Activated naive CD8-positive, alpha-beta T cell treated with anti-CD3 and anti-CD28 coated beads, Interleukin-2, amount 10 ng/mL, durations not matched to agents 7 days and 5 days (primary cell): Measurements from ENCODE around the gene PDLIM5. TPM values are rescaled to one million over a fixed set of nuclear protein-coding genes. Genes with fewer than 3 reads are reported as not detected.

Source experiments
- ATAC-seq: fragments of 150-1000 bp; cut with Tn5 transposase; one replicate; pipeline ENCODE4 v1.10.0; 2021; ENCODE audit warnings: low read depth, moderate library complexity
- POLR2A ChIA-PET: fragments of 350-600 bp; sonication (Branson Sonifier 250); formaldehyde crosslinking; loops from one replicate; lab custom pipeline; 2021; ENCODE audit warnings: antibody characterized with exemption; lab: Charles Lee
- DNase-seq: peaks from one replicate; pipeline ENCODE4 v3.0.0; 2021
- H3K27ac Mint-ChIP-seq: one replicate; pipeline ENCODE4 v1.8.0; 2022; ENCODE audit warnings: mild to moderate bottlenecking, mixed read lengths
- H3K27me3 Mint-ChIP-seq: one replicate; pipeline ENCODE4 v1.8.0; 2022; ENCODE audit warnings: mild to moderate bottlenecking, moderate library complexity, mixed read lengths
- H3K36me3 Mint-ChIP-seq: one replicate; pipeline ENCODE4 v1.8.0; 2021; ENCODE audit warnings: mild to moderate bottlenecking, mixed read lengths
- H3K4me1 Mint-ChIP-seq: one replicate; pipeline ENCODE4 v1.8.0; 2021; ENCODE audit warnings: mixed read lengths
- H3K4me3 Mint-ChIP-seq: one replicate; pipeline ENCODE4 v1.8.0; 2022; ENCODE audit warnings: mild to moderate bottlenecking, moderate library complexity, mixed read lengths
- H3K9me3 Mint-ChIP-seq: one replicate; pipeline ENCODE4 v1.8.0; 2021; ENCODE audit warnings: mixed read lengths
- total RNA-seq, 2 experiments: library from RNA; stranded (reverse); gene quantifications; one replicate each; pipeline ENCODE4 v1.2.3, GENCODE V29; 2021

The PDLIM5 gene
- total RNA-seq, 2 experiments from 2014 or later: 25.6 to 31.6 TPM

DNA sequence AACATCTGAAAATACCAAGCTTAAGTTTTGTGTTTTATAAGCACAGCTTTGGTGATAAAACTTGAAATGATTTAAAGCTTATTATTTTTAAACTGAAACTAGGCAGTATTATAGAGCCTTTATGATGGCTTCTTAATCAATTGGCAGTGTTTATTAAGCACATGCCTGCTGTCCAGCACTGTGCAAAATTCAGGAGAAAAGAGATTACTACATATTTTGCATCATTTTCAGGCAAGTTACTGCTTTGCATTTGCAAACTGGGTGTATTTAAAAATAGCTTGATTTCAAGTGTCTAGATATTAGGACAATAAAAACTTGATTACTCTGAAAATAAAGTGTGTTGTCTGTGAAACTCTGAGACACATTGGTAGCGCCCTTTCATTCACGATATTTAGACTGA, 126.5 kb downstream of the PDLIM5 start:
- no peak for DNase-seq
- Mint-ChIP-seq H3K9me3 (no peaks in the 10 kb centered on the region), H3K27ac (no peak overlapping the region), H3K4me1 (peaks cover 4% of the 10 kb centered on the region), H3K36me3 (peaks cover 4% of the 10 kb centered on the region), H3K27me3 (no peaks in the 10 kb centered on the region), H3K4me3 (no peak overlapping the region)
- POLR2A ChIA-PET: no interaction called here
- ATAC-seq: no peak

DNA sequence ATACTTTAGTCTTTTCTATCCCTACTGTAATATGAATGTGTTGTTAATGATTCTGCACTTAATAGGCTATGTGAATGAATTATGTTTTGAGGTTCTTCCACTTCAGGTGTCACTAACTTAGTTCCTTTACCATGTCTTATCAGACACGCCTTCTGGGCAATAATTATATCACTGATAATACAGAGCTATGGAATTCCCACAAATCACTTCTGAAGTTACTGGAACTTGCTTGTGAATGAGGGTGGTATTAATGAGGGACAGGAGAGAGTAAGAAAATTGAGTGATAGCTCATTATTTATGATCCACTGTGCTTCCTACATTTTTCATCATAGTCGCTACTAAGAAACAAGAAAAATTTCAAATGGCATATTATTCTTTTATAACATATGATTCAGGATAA, 130.0 kb downstream of the PDLIM5 start:
- POLR2A ChIA-PET: no interaction called here
- Mint-ChIP-seq H3K4me1 (no peaks in the 10 kb centered on the region), H3K4me3 (no peak overlapping the region), H3K36me3 (no peaks in the 10 kb centered on the region), H3K27me3 (no peaks in the 10 kb centered on the region), H3K27ac (no peak overlapping the region), H3K9me3 (no peaks in the 10 kb centered on the region)
- DNase-seq (no peak), ATAC-seq (no peak)

DNA sequence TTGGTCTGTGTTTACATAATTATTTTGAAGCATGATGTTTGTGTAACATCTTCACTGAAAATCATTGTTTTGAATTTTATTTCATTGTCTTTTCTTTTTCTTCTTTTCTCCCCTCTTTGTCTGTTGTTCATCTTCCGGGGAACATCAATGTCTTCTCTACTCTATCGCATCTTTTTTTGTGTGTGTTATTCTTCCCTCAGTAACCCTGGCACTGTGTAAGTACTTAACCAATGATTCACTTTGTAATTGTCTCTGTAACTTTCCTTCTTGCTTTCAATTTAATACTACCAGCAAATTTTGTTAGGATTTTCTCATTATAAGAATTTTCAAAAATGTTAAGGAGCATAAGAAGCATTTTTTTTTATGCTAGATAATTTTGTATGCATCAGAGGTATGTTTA, 130.8 kb downstream of the PDLIM5 start:
- DNase-seq: no peak
- POLR2A ChIA-PET: no interaction called here
- no peaks in the 10 kb centered on the region for H3K36me3 Mint-ChIP-seq
- no peak for ATAC-seq
- H3K4me1 Mint-ChIP-seq: no peaks in the 10 kb centered on the region
- no peak overlapping the region for H3K27ac Mint-ChIP-seq
- H3K9me3 Mint-ChIP-seq: no peaks in the 10 kb centered on the region
- H3K4me3 Mint-ChIP-seq: no peak overlapping the region
- no peaks in the 10 kb centered on the region for H3K27me3 Mint-ChIP-seq

DNA sequence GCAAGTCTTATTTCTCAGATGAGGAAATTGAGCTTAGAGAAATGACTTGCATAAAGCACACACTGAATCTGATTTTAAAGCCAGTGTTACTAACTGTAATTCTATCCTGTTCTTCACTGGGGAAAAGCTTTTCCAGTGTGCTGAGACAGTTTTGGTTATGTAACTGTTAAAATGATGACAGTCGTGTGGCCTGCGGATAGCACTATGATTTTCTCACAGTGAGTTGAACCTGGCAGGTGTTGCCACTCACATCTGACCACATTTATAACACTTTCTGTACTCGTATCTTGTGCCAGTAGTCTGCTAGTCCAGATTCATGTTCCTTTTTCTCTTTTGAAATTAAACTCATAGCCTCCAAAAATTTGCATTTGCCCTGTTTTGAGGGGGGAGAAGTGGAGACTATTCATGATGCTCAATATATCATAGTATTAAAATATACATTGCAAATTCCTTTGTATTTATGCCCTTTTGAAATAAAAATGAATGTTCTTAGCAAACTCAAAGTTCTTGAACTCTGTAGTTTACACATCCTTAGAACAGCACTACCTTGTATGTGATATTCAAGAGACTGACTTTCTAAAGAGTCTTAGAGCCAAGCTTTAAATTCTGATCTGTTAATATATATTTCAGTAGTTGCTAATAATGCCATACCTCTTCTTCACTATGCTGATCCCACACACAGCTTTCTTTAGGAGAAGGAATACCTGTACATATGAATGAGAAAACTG, 132.3 kb downstream of the PDLIM5 start:
- Mint-ChIP-seq H3K27me3 (no peaks in the 10 kb centered on the region), H3K36me3 (no peaks in the 10 kb centered on the region), H3K4me3 (no peak overlapping the region), H3K4me1 (no peaks in the 10 kb centered on the region), H3K9me3 (no peaks in the 10 kb centered on the region), H3K27ac (no peak overlapping the region)
- POLR2A ChIA-PET: no interaction called here
- no peak for DNase-seq
- ATAC-seq: no peak

DNA sequence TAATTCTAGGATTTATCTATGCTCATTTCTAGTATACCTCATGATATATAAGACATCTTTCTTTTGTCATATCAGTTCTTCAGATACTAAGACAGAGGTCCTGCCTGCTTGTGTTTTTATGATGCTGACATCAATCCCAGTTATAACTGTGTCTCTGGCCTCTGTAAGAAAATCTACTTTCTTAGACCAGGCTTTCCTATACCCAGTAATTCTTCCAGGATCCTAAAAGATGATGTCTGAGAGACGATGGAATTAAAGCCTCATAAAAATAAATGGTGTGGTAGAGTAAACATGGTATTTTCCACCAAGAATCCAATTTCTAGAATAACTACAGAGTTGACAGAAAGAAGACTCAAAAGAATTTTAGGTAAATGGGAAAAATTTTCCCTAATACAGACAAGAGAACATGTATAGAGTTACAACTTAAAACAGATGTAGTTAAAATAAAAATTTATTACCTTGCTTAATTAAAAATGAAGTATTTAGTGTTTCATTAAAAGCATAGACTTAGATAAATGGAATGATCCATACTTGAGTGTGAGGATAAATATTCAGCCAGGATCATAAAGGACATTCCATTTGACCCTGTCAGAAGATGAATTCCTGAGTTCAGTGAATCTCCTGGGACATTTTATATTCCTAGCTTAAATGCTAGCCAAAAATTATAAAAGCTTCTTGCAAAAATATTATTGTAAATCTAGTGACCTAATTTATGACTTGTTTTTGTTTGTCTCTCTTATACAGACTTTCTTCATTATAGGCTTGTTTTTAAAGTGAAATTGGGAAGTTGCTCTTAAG, 137.4 kb downstream of the PDLIM5 start:
- ATAC-seq: no peak
- Mint-ChIP-seq H3K27ac (no peak overlapping the region), H3K4me3 (no peak overlapping the region), H3K9me3 (no peaks in the 10 kb centered on the region), H3K36me3 (no peaks in the 10 kb centered on the region), H3K4me1 (no peaks in the 10 kb centered on the region), H3K27me3 (no peaks in the 10 kb centered on the region)
- DNase-seq: no peak
- POLR2A ChIA-PET: no interaction called here

DNA sequence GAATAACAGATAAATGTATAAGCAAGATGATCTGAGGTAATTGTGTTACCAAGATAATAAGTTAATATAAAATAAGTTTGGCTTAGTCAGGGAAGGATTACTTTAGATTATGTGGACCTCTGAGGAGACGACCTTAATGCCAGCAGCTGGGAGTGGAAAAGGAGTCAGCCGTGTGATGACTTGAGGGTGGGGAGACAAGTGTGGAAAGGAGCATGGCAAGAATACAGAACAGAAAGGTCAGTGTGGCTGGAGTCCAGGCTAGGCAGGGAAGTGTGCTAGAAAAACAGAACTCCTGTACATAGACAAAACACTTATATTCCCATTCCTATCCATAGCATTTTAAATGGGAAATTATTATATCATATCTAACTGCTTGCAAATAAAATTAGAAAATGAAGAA, 138.8 kb downstream of the PDLIM5 start:
- Mint-ChIP-seq H3K36me3 (no peaks in the 10 kb centered on the region), H3K9me3 (no peaks in the 10 kb centered on the region), H3K4me3 (no peak overlapping the region), H3K27me3 (no peaks in the 10 kb centered on the region), H3K4me1 (no peaks in the 10 kb centered on the region), H3K27ac (no peak overlapping the region)
- ATAC-seq: no peak
- DNase-seq: no peak
- POLR2A ChIA-PET: no interaction called here

DNA sequence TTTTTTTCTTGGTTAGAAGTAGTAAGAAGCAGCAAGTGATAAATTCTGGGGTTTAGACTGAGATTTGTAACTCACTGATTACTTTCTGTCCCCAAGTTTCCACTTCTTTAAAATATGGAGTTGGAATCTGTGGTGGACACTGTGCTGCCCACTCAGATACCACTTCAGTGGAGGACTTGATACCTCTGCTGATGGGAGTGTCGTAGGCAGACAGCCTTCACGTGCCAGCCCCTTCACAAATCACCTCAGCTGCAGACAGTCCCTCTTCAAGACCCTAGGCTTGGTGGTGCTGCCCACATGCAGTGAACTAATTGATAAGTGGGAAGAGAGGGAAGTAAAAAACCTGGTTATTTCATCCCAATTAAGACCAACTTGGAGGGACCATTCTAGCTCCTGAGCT, 139.5 kb downstream of the PDLIM5 start:
- Mint-ChIP-seq H3K4me1 (no peaks in the 10 kb centered on the region), H3K27ac (no peak overlapping the region), H3K36me3 (no peaks in the 10 kb centered on the region), H3K4me3 (no peak overlapping the region), H3K9me3 (no peaks in the 10 kb centered on the region), H3K27me3 (no peaks in the 10 kb centered on the region)
- DNase-seq (no peak), ATAC-seq (no peak)
- POLR2A ChIA-PET: no interaction called here

DNA sequence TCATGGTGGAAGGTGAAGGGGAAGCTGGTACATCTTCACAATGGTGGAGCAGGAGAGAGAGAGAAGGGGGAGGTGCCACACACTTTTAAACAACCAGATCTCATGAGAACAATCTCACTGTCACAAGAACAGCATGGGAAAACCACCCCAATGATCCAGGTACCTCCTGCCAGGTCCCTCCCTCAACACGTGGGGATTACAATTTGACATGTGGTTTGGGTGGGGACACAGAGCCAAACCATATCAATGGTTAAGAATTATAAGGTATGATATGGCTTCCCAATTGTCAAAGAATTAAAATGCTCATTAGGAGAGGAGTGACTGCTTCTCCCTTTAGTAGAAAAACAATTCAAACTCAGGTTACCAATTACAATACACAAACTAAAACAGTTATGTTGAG, 143.3 kb downstream of the PDLIM5 start:
- H3K27me3 Mint-ChIP-seq: no peaks in the 10 kb centered on the region
- ATAC-seq (no peak), DNase-seq (no peak)
- POLR2A ChIA-PET: no interaction called here
- H3K27ac Mint-ChIP-seq: no peak overlapping the region
- no peaks in the 10 kb centered on the region for H3K36me3 Mint-ChIP-seq
- H3K4me1 Mint-ChIP-seq: no peaks in the 10 kb centered on the region
- no peaks in the 10 kb centered on the region for H3K9me3 Mint-ChIP-seq
- H3K4me3 Mint-ChIP-seq: no peak overlapping the region

DNA sequence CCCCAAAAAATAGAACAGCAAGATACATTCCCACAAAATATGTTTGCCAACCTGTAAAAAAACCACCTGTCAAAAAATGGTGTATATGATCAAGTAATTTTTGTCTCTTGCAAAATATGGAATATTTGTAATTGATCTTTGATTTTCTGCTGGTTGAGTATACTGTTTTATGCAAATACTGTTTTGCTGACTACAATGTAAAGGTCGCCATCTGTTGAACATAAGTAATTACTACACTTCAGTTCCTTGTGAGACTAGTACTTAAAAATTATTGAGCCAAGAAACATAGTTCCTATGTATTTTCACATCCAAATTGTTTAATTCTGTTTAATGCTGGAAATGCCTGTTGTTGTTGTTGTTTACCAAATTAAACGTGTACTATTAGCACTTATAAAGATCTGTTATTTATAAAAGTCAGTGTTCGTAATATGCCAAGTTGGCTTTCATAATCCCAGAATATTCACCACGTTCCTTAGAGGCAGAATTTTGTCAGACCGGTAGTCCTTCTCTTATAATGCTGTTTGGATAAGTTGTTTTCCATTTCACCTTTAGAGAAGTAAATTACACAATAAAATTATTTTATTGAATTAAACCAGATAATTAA, 144.2 kb downstream of the PDLIM5 start:
- ATAC-seq: no peak
- no peak overlapping the region for H3K4me3 Mint-ChIP-seq

DNA sequence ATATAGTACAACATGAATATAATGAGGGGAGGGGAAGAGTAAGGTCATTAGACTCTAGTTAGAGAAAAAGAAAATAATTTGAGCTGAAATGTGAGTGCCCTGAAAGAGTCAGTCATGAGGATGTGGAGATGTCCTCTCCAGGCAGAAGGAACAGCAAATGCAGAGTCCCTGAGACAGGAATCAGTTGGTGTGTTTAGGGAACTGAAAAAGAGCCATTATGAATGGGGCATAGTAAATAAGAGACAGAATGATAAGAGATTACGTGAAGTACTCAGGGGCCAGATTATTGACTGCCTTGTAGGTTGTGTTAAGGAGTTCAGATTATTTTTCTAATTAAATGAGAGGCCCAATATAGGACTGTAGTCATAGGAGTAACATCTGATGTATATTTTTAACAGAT, 147.0 kb downstream of the PDLIM5 start:
- no peaks in the 10 kb centered on the region for H3K9me3 Mint-ChIP-seq
- H3K4me1 Mint-ChIP-seq: no peaks in the 10 kb centered on the region
- ATAC-seq: no peak
- no peaks in the 10 kb centered on the region for H3K36me3 Mint-ChIP-seq
- POLR2A ChIA-PET: no interaction called here
- H3K4me3 Mint-ChIP-seq: no peak overlapping the region
- H3K27ac Mint-ChIP-seq: no peak overlapping the region
- no peak for DNase-seq
- H3K27me3 Mint-ChIP-seq: no peaks in the 10 kb centered on the region

More for the DNA sequence above, 144.2 kb downstream of the PDLIM5 start:
- Mint-ChIP-seq H3K27ac (no peak overlapping the region), H3K36me3 (no peaks in the 10 kb centered on the region), H3K4me1 (no peaks in the 10 kb centered on the region), H3K27me3 (no peaks in the 10 kb centered on the region), H3K9me3 (no peaks in the 10 kb centered on the region)
- no peak for DNase-seq
- POLR2A ChIA-PET: no interaction called here

DNA sequence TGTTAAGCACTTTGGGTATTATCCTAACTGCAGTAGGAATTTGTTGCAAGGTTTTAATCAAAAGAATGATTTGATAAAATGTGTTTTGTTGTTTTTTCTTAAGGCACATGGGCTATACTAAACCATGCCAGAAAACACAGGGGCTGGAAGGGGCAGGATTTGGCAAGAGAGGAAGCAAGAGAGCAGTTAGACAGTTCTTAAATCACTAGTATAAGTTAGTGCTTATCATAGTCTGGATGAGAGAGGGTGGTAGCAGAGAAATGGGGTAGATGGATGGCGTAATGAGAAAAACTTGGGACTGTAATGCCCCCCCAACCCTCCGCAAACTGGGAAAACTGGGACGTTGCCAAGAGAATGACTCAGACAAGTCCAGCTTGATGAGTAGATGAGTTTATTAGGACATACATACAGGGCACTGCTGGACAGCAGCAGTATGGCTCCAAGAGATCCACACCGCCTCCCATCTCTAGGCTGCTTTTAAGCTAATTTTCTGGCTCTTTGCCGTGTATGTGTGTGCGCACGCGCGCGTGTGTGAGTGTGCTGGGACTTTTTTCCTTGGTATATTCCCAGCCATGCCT, 151.5 kb downstream of the PDLIM5 start:
- Mint-ChIP-seq H3K4me3 (no peak overlapping the region), H3K27me3 (no peaks in the 10 kb centered on the region), H3K36me3 (no peaks in the 10 kb centered on the region), H3K9me3 (no peaks in the 10 kb centered on the region), H3K4me1 (no peaks in the 10 kb centered on the region), H3K27ac (no peak overlapping the region)
- no peak for ATAC-seq
- DNase-seq: no peak
- POLR2A ChIA-PET: no interaction called here

DNA sequence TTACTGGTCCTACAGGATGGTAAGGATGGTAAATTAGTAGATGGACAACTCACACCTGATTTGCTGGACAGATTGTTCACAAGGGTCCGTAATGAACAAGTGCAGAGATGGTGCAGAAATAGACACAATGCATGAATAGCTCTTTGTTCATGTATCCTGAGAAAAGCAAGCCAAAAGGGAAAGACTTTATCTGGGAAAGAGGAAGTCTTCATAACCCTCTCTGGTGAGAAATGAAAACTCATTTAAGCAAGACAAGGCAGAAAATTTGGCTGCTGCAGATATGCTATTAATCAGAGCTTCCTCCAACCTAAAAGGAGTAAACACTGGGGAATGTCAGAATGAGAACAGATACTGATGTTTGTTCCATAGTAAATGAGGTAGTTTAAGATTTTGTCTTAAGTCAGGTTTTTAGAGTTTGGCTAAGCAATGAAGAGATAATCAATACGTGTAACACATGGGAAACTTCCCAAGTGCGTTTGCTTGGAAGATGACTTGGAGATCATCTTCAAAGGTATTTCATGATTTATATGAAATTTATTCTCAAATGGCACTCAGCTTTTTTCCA, 153.6 kb downstream of the PDLIM5 start:
- peaks cover 4% of the 10 kb centered on the region for H3K4me1 Mint-ChIP-seq
- no peak overlapping the region for H3K27ac Mint-ChIP-seq
- no peaks in the 10 kb centered on the region for H3K36me3 Mint-ChIP-seq
- DNase-seq (no peak), ATAC-seq (no peak)
- H3K9me3 Mint-ChIP-seq: no peaks in the 10 kb centered on the region
- no peak overlapping the region for H3K4me3 Mint-ChIP-seq
- H3K27me3 Mint-ChIP-seq: no peaks in the 10 kb centered on the region
- POLR2A ChIA-PET: no interaction called here

DNA sequence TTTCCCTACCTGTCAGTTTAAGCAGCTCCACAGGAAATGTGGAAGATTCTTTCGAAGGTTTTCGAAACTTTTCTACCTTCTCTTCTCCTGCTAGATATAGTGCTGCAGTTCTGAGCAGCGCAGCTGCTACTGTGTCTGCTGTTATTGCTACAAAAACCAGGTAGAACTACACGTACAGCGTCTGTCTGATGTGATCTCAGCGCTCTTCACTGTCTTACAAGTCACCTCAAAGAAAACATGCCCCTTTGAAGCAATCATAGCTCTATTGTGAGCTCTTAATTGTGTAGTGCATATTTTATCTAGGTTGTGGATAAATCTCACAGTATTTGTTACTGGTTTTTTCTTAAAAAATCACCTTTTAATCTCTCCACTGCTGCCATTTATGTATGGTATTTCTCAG, 158.4 kb downstream of the PDLIM5 start:
- Mint-ChIP-seq H3K36me3 (no peaks in the 10 kb centered on the region), H3K27me3 (peaks cover 2% of the 10 kb centered on the region), H3K4me3 (peak overlapping the region; percentile 18), H3K4me1 (peaks cover 9% of the 10 kb centered on the region), H3K27ac (no peak overlapping the region), H3K9me3 (no peaks in the 10 kb centered on the region)
- DNase-seq: no peak
- POLR2A ChIA-PET: no interaction called here
- ATAC-seq: no peak
